Activated CD4-positive, alpha-beta T cell treated with anti-CD3 and anti-CD28 coated beads for 4 hours (primary cell): ENCODE measurements around the gene AP5Z1.
A peak's percentile ranks its signal among the peaks of the same experiment; 100 is the strongest.
"Not testable (repeated sequence)": the region's sequence is repeated elsewhere in the genome, so short reads cannot be mapped to it uniquely, and the experiment has no call there.

ENCODE experiments used
- DNase-seq, 2 donors: peaks; one replicate each; pipeline ENCODE4 v3.0.0-alpha.2; 2020

AP5Z1 gene

DNA sequence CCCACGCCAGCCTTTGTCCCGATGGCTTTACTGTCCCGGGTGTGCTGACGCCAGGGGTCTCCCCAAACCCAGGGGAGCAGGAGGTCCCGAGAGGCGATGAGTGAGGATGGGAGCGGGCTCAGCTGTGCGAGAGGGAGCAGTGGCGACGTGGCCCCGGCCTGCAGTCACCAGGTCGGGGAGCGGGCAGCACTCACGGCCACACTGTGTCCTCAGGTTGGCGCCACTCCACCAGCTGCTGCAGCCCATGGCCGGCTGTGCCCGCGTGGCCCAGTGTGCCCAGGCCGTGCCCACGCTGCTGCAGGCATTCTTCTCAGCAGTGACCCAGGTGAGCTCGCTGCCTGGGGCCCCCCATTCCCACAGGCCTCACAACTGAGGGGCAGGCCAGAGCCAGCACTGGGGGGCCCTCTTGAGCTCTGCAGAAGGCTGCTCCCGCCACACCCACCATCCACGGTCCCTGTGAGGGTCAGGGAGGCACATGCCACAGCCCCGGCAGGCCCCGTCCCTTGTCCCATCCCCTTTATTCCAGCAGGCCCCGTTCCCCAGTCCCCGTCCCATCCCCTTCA, 13.3 kb downstream of the AP5Z1 start:
- no peak for DNase-seq

DNA sequence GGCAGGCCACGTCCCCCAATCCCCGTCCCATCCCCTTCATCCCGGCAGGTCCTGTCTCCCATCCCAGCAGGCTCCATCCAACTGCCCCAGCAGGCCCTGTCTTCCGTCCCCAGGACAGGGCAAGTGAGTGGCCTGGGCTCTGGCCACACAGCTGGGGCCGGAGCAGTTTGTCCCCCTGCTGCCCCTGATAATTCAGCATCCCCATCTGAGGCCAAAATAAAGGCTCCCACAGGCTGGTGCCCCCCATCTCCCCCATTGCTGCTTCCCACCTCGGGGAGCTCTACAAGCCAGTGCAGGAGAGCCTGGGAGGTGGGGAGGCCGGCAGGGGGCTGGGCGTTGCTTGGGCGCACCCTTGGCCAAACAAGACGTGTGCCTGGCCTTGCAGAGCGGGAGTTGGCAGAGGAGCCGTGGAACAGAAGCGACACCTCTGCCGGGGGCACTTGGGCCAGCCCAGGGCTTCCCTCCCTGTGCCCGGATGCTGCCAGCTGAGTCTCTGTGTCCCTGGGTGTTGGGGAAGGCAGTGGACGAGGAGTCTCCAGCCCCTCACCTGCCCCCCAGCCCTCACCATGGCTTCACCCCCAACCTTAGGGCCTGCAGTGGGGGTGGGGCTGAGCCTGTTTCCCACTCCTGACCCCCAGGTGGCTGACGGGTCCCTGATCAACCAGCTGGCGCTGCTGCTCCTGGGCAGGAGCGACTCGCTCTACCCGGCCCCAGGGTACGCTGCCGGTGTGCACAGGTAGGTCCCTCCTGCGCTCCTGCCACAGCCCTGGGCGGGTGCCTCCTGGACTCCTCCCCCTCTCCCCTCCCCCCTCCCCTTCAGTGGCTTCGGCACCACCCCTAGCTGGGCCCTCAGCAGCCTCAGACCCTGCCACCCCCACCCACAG, 14.0 kb downstream of the AP5Z1 start:
- DNase-seq, result no peak

DNA sequence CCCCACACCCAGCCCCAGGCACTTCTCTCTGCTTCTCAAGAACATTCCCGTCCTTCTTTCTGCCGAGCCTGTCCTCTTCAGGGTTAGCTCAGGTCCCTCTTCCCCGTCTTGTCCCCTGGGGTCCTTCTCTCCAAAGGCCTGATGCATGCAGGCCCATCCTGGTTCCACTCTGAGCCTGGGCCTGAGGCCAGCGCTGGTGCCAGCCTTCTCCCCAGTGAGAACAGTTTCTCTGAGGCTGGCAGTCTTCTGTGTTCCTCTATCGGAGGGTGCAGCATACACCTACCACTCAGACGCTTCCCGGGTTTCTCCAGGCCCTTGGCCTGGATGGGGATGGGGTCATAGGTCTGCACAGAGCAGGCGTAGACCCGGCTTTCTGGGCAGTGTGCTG, 14.6 kb downstream of the AP5Z1 start:
- DNase-seq, result no peak

DNA sequence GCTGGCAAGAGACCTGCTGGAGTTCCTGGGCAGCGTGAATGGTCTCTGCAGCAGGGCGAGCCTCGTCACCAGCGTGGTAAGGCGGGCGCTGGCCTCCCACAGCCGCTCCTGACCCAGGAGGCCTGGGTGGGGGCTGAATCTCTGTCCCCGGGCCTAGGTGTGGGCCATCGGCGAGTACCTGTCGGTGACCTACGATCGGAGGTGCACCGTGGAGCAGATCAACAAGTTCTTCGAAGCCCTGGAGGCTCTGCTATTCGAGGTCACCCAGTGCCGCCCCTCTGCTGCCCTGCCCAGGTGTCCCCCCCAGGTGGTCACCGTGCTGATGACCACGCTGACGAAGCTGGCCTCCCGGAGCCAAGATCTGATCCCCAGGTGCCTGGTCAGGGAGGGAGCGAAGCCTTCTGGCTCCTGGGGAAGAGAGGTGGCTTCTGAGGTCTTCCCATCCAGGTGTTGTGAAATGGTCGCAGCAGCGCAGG, 15.1 kb downstream of the AP5Z1 start:
- DNase-seq, result no peak

DNA sequence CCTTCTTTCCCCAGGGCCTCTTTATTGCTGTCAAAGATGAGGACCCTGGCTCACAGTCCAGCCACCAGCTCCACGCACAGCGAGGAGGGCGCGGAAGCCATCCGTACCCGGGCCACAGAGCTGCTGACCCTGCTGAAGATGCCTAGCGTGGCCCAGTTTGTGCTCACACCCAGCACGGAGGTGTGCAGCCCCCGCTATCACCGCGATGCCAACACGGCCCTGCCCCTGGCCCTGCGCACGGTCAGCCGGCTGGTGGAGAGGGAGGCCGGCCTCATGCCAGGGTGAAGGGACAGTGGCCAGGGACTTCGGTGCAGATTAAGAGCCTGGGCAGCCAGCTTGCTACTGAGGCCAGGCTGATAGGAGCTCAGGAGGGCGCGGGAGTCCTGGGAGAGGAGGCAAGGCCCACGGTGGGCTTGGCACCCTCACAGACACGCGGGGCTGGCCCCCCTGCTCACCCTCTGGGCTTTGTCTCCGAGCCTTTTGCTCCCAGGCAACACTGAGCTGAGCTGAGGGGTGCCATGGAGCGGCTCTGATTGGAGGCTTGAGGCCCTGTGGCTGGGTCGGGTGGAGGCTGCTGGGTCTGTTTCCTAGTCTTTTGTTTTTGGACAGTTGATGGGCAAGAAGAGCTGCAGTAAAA, 15.8 kb downstream of the AP5Z1 start:
- DNase-seq, result no peak

DNA sequence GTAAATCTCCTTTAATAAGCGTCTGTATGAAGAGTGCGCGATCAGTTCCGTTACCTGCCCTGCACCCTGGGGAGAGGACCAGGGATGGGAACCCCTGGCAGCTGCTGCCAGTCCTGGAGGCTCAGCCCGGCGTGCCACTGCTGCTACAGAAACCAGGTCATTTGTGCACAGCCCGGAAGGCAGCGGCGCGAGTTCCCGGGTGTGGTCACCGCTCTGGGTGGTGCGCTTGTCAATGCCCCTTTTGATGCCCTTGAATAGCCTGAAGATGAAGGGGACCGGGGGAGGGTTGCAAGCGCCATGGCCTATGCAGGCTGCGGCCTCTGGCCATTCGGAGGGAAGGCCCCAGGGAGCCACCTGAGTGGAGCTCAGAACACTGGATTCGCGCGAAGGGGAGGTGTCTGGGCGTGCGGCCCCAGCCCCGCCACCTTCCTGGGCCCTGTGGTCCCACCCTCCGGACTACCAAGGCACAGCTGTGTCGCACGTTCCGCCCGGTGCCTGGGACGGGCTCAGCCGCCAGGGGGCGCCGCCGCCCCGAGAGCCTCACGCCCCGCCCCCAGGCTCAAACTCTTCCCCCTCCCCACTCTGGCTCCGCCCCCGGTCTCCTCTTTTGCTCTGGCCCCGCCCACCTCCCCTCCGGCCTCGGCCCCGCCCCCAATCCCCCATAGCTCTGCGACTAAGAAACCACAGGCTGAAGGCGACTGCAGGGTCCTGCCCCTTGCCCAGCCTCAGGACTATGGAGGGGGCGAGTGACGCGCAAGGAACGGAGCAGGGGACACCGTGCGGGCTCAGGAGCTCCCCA, 16.5 kb downstream of the AP5Z1 start:
- peak; percentile 83 to 85 for DNase-seq

DNA sequence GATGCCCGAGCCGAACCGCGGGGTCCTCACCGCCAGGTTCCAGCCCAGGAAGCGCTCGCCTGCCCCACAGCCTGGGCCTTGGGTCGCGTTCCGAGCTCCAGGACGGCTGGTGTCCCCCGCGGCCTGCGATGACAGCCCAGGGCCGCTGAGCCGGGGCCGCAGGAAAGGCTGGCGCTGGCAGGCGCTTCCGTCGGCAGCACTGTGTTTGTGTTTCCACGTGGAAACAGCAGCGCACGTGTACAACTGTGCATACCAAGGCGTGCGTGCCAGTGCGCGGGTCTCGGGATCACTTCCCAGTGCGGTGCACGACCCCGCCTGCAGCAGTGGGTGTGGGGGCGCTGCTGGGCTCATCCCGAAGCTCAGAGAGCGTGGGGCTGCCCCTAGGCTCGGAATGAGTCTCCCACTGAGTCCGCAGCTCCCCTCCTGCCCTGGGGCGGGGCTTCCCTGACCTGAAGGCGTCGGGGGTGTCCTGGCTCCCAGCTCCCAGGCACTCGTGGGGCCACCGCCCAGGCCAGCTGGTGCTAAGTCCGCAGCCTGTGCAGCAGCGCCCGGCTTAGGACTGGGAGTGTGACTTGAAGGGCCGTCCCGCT, 17.2 kb downstream of the AP5Z1 start:
- no peak for DNase-seq

DNA sequence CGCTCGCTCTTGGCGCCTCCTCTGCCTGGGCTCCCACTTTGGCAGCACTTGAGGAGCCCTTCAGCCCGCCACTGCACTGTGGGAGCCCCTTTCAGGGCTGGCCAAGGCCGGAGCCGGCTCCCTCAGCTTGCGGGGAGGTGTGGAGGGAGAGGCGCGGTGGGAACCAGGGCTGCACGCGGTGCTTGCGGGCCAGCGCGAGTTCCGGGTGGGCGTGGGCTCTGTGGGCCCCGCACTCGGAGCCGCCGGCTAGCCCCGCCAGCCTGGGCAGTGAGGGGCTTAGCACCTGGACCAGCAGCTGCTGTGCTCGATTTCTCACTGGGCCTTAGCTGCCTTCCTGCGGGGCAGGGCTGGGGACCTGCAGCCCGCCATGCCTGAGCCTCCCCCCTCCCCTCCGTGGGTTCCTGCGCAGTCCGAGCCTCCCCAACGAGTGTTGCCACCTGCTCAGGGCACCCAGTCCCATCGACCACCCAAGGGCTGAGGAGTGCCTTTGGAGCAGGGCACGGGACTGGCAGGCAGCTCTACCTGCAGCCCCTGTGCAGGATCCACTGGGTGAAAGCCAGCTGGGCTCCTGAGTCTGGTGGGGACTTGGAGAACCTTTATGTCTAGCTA, 18.1 kb downstream of the AP5Z1 start:
- not testable (repeated sequence) for DNase-seq

DNA sequence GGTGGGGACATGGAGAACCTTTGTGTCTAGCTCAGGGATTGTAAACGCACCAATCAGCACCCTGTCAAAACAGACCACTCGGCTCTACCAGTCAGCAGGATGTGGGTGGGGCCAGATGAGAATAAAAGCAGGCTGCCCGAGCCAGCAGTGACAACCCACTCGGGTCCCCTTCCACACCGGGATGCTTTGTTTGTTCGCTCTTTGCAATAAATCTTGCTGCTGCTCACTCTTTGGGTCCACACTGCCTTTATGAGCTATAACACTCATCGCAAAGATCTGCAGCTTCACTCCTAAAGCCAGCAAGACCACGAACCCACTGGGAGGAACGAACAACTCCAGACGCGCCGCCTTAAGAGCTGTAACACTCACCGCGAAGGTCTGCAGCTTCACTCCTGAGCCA, 18.7 kb downstream of the AP5Z1 start:
- not testable (repeated sequence) for DNase-seq

DNA sequence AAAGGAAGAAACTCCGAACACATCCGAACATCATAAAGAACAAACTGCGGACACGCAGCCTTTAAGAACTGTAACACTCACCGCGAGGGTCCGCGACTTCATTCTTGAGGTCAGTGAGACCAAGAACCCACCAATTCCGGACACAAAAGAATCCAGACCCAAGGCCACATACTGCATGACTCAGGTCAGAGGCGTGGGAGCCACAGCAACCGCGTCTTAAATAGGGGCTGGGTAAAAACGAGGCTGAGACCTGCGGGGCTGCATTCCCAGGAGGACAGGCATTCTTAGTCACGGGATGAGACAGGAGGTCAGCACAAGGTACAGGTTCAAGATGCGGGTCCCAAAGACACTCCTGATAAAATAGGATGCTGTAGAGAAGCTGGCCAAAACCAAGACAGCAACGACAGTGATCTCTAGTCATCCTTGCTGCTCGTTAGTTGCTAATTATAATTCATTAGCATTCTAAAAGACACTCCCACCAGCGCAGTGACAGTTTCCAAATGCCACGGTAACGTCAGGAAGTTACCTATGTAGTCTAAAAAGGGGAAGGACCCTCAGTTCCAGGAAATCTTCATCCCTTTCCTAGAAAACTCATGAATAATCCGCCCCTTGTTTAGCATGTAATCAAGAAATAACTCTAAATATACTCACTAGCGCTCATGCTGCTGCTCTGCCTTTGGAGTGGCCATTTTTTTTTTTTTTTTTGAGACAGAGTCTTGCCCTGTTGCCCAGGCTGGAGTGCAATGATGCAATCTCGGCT, 19.3 kb downstream of the AP5Z1 start:
- no peak for DNase-seq

DNA sequence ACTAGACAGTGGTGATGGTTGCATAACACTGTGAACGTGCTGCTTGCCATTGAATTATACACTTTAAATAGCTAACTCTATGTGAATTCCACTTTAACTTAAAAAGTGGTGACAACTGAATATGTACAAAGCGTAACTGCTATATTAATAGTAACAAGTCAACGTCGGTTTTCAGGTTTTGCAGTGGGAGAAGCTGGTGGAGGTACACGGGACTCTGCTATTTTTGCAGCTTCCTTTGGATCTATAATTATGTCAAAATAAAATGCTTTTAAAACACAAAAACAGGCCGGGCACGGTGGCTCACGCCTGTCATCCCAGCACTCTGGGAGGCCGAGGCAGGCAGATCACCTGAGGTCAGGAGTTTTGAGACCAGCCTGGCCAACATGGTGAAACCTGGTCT, 21.0 kb downstream of the AP5Z1 start:
- no peak for DNase-seq

DNA sequence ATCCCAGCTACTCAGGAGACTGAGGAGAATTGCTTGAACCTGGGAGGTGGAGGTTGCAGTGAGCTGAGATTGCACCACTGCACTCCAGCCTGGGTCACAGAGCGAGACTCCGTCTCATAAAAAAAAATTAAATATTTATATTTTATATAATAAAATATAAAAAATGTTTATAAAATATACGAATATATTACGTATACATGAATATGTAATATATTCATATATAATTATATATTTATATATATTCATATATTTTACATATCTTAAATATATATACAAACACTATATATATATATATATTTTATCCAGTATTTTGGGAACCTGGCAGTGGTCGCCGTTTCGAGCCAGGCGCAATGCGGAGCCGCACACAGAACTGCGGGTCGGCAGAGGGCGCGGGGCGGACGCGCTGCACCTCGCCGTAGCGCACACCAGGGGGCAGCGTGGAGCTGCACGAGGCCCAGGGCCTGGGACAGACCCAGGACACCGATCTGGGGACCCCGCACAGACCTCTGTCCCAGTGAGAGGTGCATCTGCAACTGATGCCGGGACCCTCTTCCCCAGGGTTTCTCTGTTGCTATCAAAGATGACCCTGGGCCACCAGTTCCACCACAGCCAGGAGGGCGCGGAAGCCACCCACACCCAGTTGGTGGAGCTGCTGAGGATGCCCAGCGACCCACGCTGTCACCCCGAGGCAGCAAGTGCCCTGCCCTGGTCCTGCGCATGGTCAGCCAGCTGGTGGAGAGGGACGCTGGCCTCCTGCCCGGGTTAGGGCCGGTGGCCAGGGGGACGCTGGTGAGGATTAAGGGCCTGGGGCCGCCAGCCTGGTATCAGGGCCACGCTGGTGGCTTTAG, 22.7 kb downstream of the AP5Z1 start:
- DNase-seq, result peak; percentile 38 to 51

DNA sequence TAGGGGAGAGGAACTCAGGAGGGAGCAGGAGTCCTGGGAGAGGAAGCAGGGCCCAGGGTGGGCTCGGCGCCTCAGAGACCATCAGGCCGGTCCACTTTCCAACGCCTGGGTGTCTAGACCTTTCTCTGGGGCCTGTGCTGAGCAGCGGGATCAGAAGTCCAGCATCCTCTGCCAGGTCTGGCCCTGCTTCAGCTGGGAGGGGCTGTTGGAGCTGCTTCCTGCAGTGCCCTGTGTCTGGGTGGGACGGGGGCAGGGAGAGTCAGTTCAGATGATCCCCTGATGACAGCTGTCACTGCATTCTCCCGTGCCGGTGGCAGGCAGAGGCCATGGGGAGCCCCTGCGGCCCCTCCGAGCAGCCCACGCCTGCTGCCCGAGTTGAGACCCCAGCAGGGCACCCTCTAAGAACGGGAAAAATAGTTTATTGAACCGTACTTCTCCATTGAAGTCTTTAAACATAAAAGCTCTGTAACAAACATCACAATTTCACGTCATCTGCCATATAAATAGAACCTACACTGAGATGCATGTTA, 23.3 kb downstream of the AP5Z1 start:
- DNase-seq, result no peak

DNA sequence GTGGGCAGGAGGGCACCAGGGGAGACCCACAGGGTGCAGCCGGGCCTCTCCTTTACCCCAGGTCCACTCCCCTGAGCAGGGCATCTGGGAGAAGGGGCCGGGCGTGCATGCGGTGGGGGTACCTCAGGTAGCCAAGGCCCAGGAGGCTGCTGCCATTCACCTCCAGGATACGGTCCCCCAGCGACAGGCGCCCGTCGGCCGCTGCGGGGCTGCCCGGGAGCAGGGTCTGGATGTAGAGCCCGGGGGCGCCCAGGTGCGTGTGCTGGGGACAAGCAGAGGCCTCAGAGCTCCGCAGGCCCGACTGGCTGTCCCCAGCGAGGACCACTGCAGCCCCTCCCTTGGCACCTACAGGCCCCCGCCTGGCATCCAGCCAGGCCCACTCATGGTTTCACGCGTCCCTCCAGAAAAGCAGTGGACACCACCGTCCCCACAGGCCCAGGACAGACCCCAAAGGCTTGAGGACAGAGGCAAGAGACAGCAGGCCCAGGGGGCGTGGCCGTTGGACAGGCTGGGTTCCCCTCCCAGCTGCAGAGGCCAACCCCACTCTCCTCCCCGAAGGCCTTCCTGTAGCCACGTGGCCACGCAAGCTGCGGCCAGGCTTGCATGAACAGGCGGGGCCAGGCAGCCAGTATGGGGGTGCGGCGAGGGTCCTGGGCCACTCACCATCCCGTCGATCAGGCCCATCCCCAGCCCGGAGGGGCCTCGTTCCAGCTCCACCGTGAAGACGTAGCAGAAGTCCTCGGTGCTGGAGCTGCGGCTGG, 24.3 kb downstream of the AP5Z1 start:
- no peak for DNase-seq

DNA sequence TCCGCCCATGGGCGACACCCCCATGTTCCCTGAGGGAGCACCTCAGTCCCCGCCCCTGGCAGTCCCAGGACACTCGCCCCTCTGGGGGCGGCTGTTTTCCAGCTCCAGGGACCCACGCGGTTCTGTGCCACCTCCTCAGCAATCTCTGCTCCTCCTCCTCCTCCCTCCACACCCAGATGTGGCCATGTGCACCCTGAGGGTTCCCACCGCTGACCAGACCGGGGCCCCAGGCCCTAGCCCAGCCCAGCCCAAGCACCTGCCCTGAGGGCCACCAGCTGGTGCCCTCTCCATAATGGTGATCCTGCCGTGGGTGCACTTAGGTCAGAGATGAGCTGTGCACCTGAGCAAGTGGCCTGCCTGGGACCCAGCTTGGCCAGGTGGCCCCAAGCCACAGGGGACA, 25.1 kb downstream of the AP5Z1 start:
- DNase-seq, result no peak

DNA sequence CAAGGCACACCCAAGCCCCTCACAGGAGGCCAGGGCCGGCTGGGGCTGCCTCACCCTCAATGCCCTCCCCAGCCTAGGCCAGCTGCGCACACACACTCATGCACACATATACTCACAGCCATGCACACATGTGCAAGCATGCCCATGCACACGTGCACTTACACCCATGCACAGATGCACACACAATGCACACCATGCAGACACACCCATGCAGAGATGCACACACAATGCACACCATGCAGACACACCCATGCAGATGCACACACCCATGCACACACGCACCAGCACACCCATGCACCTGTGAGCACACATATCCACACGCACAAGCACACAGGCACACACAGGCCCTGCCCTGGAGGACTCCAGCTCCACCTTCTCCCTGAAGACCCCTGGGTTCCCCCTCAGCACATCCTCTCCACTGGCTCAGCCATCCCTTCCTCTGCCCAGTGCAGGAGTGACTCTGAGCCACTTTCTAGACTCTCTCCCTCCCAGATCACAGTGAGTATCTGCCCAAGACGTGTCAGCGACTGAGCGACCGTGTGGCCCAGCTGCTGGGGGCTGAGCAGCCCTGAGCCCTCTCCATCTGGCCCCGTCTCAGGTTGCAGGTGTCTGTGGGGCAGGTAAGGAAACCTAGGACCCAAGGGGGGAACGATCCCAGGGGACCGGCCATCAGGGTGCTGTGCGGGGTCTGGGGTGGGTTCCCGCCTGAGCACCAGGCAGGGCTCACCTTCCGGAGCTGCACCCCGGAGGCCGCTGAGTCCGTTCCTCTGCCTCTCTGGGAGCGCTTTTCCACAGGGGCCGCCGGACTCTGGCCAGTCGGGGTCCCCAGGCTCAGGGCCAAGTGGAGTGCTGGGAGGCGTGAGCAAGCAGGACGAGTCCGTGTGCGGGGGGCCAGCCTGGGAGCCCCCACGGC, 25.8 kb downstream of the AP5Z1 start:
- DNase-seq, result no peak

DNA sequence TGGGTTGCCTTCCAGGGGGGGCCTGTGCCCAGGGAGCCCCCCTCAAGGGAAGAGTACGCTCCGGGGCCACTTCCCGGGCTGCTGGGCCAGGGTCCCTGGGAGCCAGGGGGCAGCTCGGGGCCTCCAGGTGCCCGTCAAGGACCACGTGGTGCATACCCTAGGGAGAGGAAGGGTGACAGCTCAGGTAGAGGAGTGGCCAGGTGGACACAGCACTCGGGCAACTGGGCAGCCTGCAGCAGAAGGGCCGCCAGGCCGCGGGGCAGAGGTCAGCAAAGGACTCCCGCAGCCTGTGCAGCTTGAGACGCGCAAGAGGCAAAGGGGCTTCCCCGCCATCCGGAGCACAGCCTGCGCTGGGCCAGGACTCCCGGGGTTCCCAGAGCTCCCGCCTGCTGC, 26.4 kb downstream of the AP5Z1 start:
- DNase-seq, result no peak

DNA sequence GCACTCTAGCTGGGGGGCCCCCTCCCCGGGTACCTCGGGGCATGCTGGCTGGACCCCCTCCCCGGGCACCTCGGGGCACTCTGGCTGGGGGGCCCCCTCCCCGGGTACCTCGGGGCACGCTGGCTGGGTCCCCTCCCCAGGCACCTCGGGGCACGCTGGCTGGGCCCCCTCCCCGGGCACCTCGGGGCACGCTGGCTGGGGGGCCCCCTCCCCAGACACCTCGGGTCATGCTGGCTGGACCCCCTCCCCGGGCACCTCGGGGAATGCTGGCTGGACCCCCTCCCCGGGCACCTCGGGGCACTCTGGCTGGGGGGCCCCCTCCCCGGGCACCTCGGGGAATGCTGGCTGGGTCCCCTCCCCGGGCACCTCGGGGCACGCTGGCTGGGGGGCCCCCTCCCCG, 27.2 kb downstream of the AP5Z1 start:
- not testable (repeated sequence) for DNase-seq
